Sigmoid colon (tissue), 4 donors: ENCODE results near the gene DDX50.

Source experiments
- POLR2A ChIP-seq, 2 donors: fragments of 450-650 bp; IDR thresholded peaks; one replicate each; pipeline ENCODE4 v1.6.1; 2016; ENCODE audit warnings: antibody characterized with exemption in 2 of 2, mild to moderate bottlenecking in 2 of 2, moderate library complexity in 2 of 2
- POLR2AphosphoS5 ChIP-seq, 4 donors: sonication (generic); formaldehyde crosslinking; IDR thresholded peaks; one replicate each; pipeline ENCODE4 v1.6.1; 2017; ENCODE audit warnings: antibody characterized with exemption in 4 of 4

GRCh38 chr10:68963151-68963550 is 62.0 kb downstream of the DDX50 start:
- TF ChIP-seq POLR2AphosphoS5 (IDR thresholded peaks at IDR 0.05) (no peak), POLR2A (IDR thresholded peaks at IDR 0.05) (no peak)
